PC-9 (cell line): Measurements from ENCODE around the gene PMEL.

Experiments
- CTCF ChIP-seq: fragments of 200-600 bp; sonication (generic); conservative IDR thresholded peaks from 2 replicates; pipeline ENCODE4 v1.6.1; 2017; ENCODE audit warnings: mixed run types, antibody characterized with exemption, mild to moderate bottlenecking, moderate library complexity
- EZH2 ChIP-seq: fragments of 200-600 bp; sonication (generic); IDR thresholded peaks from 2 replicates; pipeline ENCODE4 v1.8.0; 2017; ENCODE audit warnings: antibody characterized with exemption, low read depth

- no peak for TF ChIP-seq CTCF
- no peak for TF ChIP-seq EZH2
Measured at GRCh38 chr12:55937981-55938380, 27.9 kb downstream of the PMEL start.
